ENCODE measurements around the gene IL11. TPM values are rescaled to one million over a fixed set of nuclear protein-coding genes. Genes with fewer than 3 reads are reported as not detected.

IL11 gene
- total and polyA plus RNA-seq, 4 donors: 0.26 to 0.74 (median 0.41) TPM; not detected in 1

DNA sequence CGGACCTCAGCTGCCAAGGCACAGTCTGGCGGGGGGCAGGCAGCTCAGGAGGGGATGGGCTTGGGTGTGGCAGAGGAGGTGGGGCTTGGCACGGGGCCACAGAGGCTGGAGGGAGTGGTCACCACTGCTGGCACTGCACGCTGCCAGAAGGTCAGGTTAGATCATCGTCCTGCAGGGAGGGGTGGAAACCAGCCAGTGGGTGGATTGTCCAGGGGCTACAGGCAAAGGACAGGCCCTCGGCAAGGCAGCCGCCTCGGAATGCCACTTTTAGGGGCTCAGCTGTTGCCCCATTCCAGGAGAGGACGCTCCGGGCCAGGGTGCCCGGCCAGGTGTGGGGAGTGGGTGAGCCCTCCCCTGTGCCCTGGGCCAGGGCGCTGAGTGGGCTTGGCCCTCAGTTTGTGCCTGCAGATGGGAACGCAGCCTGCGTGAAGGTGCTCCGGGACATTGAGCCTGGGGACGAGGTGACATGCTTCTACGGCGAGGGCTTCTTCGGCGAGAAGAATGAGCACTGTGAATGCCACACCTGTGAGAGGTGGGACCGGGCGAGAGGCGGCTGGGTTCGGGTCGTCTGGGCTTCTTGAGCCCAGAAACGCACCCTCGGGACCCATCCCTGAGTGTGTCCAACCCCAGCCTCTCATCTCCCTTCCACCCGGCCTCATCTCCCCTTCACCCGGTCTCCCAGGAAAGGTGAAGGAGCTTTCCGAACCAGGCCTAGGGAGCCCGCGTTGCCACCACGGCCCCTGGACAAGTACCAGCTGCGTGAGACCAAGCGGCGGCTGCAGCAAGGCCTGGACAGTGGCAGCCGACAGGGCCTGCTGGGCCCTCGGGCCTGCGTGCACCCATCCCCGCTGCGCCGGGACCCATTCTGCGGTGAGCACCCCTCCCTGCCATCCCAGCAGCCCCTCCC, 24.2 kb downstream of the IL11 start:
- peak in 2 of 3 donors; percentile 22 to 28 for DNase-seq
- H3K9me3 ChIP-seq (ENCODE audit: control insufficient read depth in 4 of 4, insufficient read depth in 3 of 4, low read length in 3 of 4): peaks cover 0 to 3% (median 0%) of the 10 kb centered on the region in 4 donors
- peaks cover 0 to 19% (median 4%) of the 10 kb centered on the region in 5 donors for H3K4me1 ChIP-seq (ENCODE audit: control insufficient read depth in 5 of 5, insufficient read depth in 5 of 5, low read length in 5 of 5)
- H3K4me3 ChIP-seq: no peak overlapping the region
- H3K36me3 ChIP-seq (ENCODE audit: control insufficient read depth in 4 of 4, insufficient read depth in 4 of 4, low read length in 4 of 4): peaks cover 0 to 26% (median 6%) of the 10 kb centered on the region in 4 donors
- TF ChIP-seq, protein P1, sequence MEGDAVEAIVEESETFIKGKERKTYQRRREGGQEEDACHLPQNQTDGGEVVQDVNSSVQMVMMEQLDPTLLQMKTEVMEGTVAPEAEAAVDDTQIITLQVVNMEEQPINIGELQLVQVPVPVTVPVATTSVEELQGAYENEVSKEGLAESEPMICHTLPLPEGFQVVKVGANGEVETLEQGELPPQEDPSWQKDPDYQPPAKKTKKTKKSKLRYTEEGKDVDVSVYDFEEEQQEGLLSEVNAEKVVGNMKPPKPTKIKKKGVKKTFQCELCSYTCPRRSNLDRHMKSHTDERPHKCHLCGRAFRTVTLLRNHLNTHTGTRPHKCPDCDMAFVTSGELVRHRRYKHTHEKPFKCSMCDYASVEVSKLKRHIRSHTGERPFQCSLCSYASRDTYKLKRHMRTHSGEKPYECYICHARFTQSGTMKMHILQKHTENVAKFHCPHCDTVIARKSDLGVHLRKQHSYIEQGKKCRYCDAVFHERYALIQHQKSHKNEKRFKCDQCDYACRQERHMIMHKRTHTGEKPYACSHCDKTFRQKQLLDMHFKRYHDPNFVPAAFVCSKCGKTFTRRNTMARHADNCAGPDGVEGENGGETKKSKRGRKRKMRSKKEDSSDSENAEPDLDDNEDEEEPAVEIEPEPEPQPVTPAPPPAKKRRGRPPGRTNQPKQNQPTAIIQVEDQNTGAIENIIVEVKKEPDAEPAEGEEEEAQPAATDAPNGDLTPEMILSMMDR (IDR thresholded peaks at IDR 0.05; ENCODE audit: control extremely low read depth, extremely low read depth): no peak
- ATAC-seq (ENCODE audit: insufficient read depth, low FRiP score): no peak
- no peak overlapping the region for H3K9ac ChIP-seq (ENCODE audit: insufficient read depth in 1 of 2, low read length in 2 of 2)
- H3K27me3 ChIP-seq (ENCODE audit: control insufficient read depth in 3 of 3, insufficient read depth in 3 of 3, low read length in 2 of 3): no peaks in the 10 kb centered on the region
- no peak overlapping the region for H3K27ac ChIP-seq (ENCODE audit: low read depth in 1 of 2, low read length in 1 of 2)
- 87 to 94% methylated on average over 40 to 43 of the region's 43 CpGs for WGBS, 2 donors

DNA sequence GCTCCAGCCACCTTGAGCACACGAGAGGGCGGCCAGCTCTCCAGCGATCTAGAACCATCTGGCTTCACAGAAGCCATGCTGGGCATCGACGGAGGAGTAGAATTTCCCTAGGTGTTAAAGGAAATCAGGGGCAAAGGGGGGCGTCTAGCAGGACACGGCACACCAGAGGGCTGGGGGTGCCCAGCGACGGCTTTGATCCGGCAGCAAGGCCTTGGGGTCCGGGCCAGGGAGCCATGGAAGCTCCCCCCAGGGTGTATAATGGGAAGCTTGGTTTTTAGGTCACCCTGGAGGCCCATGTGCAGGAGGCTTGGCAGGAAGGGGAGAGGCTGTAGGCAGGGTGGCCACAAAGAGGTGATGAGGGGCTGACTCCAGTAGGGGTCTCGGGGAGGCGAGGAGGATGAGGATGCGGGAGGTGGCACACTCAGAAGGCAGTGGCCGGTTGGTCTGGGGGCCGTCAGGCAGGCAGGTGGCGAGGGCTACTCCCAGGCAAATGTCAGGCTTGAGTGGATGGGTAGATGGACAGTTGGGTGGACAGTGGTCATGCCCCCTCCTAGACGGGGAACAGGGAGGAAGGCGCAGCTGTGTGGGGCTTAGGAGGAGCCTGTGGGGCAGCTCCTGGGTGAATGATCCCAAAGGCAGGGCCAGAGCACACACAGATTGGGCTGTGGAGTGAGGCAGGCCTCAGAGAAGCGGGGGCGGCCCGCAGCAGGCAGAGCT, 25.0 kb downstream of the IL11 start:
- Histone ChIP-seq H3K27ac (ENCODE audit: low read depth in 1 of 2, low read length in 1 of 2) (no peak overlapping the region), H3K9me3 (ENCODE audit: control insufficient read depth in 4 of 4, insufficient read depth in 3 of 4, low read length in 3 of 4) (peaks cover 0 to 2% (median 0%) of the 10 kb centered on the region in 4 donors), H3K27me3 (ENCODE audit: control insufficient read depth in 3 of 3, insufficient read depth in 3 of 3, low read length in 2 of 3) (no peaks in the 10 kb centered on the region), H3K4me1 (ENCODE audit: control insufficient read depth in 5 of 5, insufficient read depth in 5 of 5, low read length in 5 of 5) (peaks cover 4 to 25% (median 6%) of the 10 kb centered on the region in 5 donors), H3K9ac (ENCODE audit: insufficient read depth in 1 of 2, low read length in 2 of 2) (no peak overlapping the region), H3K4me3 (no peak overlapping the region), H3K36me3 (ENCODE audit: control insufficient read depth in 4 of 4, insufficient read depth in 4 of 4, low read length in 4 of 4) (peaks cover 0 to 26% (median 6%) of the 10 kb centered on the region in 4 donors)
- DNase-seq (no peak), ATAC-seq (ENCODE audit: insufficient read depth, low FRiP score) (no peak)
- TF ChIP-seq, protein P1 (IDR thresholded peaks at IDR 0.05; ENCODE audit: control extremely low read depth, extremely low read depth): no peak
- 92 to 96% methylated on average over 22 of the region's 22 CpGs for WGBS, 2 donors

DNA sequence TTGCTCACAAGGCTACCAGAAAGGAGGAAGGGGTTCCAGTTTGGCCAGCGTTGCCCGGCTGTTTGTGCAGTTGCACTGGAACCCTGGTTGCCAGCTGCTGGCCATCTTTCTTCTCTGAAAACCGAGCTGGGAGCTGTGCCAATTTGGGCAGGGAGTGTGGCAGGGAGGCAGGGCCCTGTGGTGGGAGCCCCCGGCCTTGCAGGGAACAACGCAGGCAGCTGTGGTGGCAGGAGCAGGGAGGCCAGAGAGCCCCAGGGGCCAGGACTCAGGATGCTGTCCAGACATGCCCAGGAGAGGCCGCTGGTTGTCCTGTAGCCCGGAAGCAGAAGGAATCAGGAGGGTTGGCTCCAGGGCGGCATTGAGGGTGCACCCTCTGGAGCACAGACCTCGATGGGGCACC, 25.8 kb downstream of the IL11 start:
- no peak for ATAC-seq (ENCODE audit: insufficient read depth, low FRiP score)
- H3K4me1 ChIP-seq (ENCODE audit: control insufficient read depth in 5 of 5, insufficient read depth in 5 of 5, low read length in 5 of 5): peaks cover 4 to 28% (median 6%) of the 10 kb centered on the region in 5 donors
- no peak overlapping the region for H3K9ac ChIP-seq (ENCODE audit: insufficient read depth in 1 of 2, low read length in 2 of 2)
- no peak overlapping the region for H3K27ac ChIP-seq (ENCODE audit: low read depth in 1 of 2, low read length in 1 of 2)
- WGBS, 2 donors: 83 to 85% methylated on average over 9 of the region's 9 CpGs
- H3K4me3 ChIP-seq: no peak overlapping the region
- no peaks in the 10 kb centered on the region for H3K27me3 ChIP-seq (ENCODE audit: control insufficient read depth in 3 of 3, insufficient read depth in 3 of 3, low read length in 2 of 3)
- peaks cover 0 to 26% (median 6%) of the 10 kb centered on the region in 4 donors for H3K36me3 ChIP-seq (ENCODE audit: control insufficient read depth in 4 of 4, insufficient read depth in 4 of 4, low read length in 4 of 4)
- no peak for DNase-seq
- no peaks in the 10 kb centered on the region for H3K9me3 ChIP-seq (ENCODE audit: control insufficient read depth in 4 of 4, insufficient read depth in 3 of 4, low read length in 3 of 4)
- TF ChIP-seq, protein P1 (IDR thresholded peaks at IDR 0.05; ENCODE audit: control extremely low read depth, extremely low read depth): no peak
